GM21526 (cell line): ENCODE data around the gene AFF3.
"Not testable (repeated sequence)": the region's sequence is repeated elsewhere in the genome, so short reads cannot be mapped to it uniquely, and the experiment has no call there.

Experiments used
- ATAC-seq: cut with Tn5 transposase; IDR thresholded peaks from one replicate; pipeline ENCODE4 v1.9.1; 2021; ENCODE audit warnings: moderate library complexity; ENCODE audit not compliant: unreplicated experiment, low FRiP score

The AFF3 gene

GRCh38 chr2:100142393-100142792, at the start of gene AFF3:
AFF3 (minus strand) TSS chr2:100142590; CDS start chr2:100104454, 38,136 bp downstream.
- peak; percentile 96 for ATAC-seq

GRCh38 chr2:100189387-100189786, 47.0 kb upstream of the AFF3 start:
- no peak for ATAC-seq

- no peak for ATAC-seq
Measured at GRCh38 chr2:100188326-100188725, 45.9 kb upstream of the AFF3 start.

GRCh38 chr2:100186126-100186525, 43.7 kb upstream of the AFF3 start:
- no peak for ATAC-seq

GRCh38 chr2:100185516-100185915, 43.1 kb upstream of the AFF3 start:
- ATAC-seq = no peak

- ATAC-seq = no peak
Measured at GRCh38 chr2:100185105-100185504, 42.7 kb upstream of the AFF3 start.

- no peak for ATAC-seq
Measured at GRCh38 chr2:100184055-100184737, 41.8 kb upstream of the AFF3 start.

- ATAC-seq = no peak
Measured at GRCh38 chr2:100182494-100183361, 40.3 kb upstream of the AFF3 start.

- no peak for ATAC-seq
Measured at GRCh38 chr2:100180503-100180902, 38.1 kb upstream of the AFF3 start.

GRCh38 chr2:100179806-100180205, 37.4 kb upstream of the AFF3 start:
- no peak for ATAC-seq

GRCh38 chr2:100178864-100179263, 36.5 kb upstream of the AFF3 start:
- no peak for ATAC-seq

- ATAC-seq = no peak
Measured at GRCh38 chr2:100178085-100178788, 35.8 kb upstream of the AFF3 start.

GRCh38 chr2:100176925-100177324, 34.5 kb upstream of the AFF3 start:
- ATAC-seq = no peak

GRCh38 chr2:100174026-100174431, 31.6 kb upstream of the AFF3 start:
- no peak for ATAC-seq

GRCh38 chr2:100166701-100167100, 24.3 kb upstream of the AFF3 start:
- ATAC-seq = no peak

- ATAC-seq = no peak
Measured at GRCh38 chr2:100163605-100164004, 21.2 kb upstream of the AFF3 start.

- ATAC-seq = no peak
Measured at GRCh38 chr2:100161945-100162620, 19.7 kb upstream of the AFF3 start.

GRCh38 chr2:100160396-100160795, 18.0 kb upstream of the AFF3 start:
- no peak for ATAC-seq

- not testable (repeated sequence) for ATAC-seq
Measured at GRCh38 chr2:100151832-100152231, 9.4 kb upstream of the AFF3 start.

- peak; percentile 53 for ATAC-seq
Measured at GRCh38 chr2:100151310-100151709, 8.9 kb upstream of the AFF3 start.

GRCh38 chr2:100148883-100149282, 6.5 kb upstream of the AFF3 start:
- ATAC-seq = no peak
